Immature natural killer cell (primary cell): Measurements from ENCODE around the gene PLEKHH1. TPM values are rescaled to one million over a fixed set of nuclear protein-coding genes. Genes with fewer than 3 reads are reported as not detected.
"Not testable (repeated sequence)": the region's sequence is repeated elsewhere in the genome, so short reads cannot be mapped to it uniquely, and the experiment has no call there.

Experiments
- DNase-seq, 3 donors: peaks; one replicate each; pipeline ENCODE4 v3.0.0; 2022; ENCODE audit warnings: mixed read lengths in 1 of 3
- H3K27ac Mint-ChIP-seq, 6 donors: one replicate each; pipeline ENCODE4 v1.8.0; 2020; ENCODE audit warnings: mixed read lengths in 6 of 6, mild to moderate bottlenecking in 5 of 6, inconsistent platforms in 4 of 6, moderate library complexity in 3 of 6
- H3K27me3 Mint-ChIP-seq, 3 donors: one replicate each; pipeline ENCODE4 v1.8.0; 2020 to 2021; ENCODE audit warnings: low read depth in 3 of 3, mild to moderate bottlenecking in 3 of 3, mixed read lengths in 3 of 3, moderate library complexity in 3 of 3, inconsistent platforms in 1 of 3
- H3K36me3 Mint-ChIP-seq, 3 donors: one replicate each; pipeline ENCODE4 v1.8.0; 2020; ENCODE audit warnings: mixed read lengths in 3 of 3, inconsistent platforms in 2 of 3, mild to moderate bottlenecking in 2 of 3
- H3K4me1 Mint-ChIP-seq, 2 donors: one replicate each; pipeline ENCODE4 v1.8.0; 2020; ENCODE audit warnings: inconsistent platforms in 2 of 2, mild to moderate bottlenecking in 2 of 2, mixed read lengths in 2 of 2, moderate library complexity in 1 of 2
- H3K4me3 Mint-ChIP-seq, 5 donors: one replicate each; pipeline ENCODE4 v1.8.0; 2020; ENCODE audit warnings: mild to moderate bottlenecking in 5 of 5, mixed read lengths in 5 of 5, inconsistent platforms in 3 of 5, moderate library complexity in 3 of 5
- H3K9me3 Mint-ChIP-seq, 6 donors: one replicate each; pipeline ENCODE4 v1.8.0; 2020; ENCODE audit warnings: mild to moderate bottlenecking in 6 of 6, mixed read lengths in 6 of 6, inconsistent platforms in 4 of 6, moderate library complexity in 3 of 6
- polyA plus RNA-seq, 3 donors: library from polyadenylated mRNA; unstranded; fragments of 300-500 nt; fragmentation: Illumina TruSeq; gene quantifications; one replicate each; pipeline ENCODE4 v1.2.3, GENCODE V29; 2021

PLEKHH1 gene
- polyA plus RNA-seq, 3 donors from 2014 or later = 0.22 TPM; not detected in 2

- H3K9me3 Mint-ChIP-seq = no peaks in the 10 kb centered on the region
- peak within 1 kb of the TSS; percentile 90 to 100 (median 98) for H3K4me3 Mint-ChIP-seq
- peaks cover 5 to 6% (median 6%) of the 10 kb centered on the region in 3 donors for H3K27me3 Mint-ChIP-seq
- H3K36me3 Mint-ChIP-seq = peaks cover 0 to 4% (median 0%) of the 10 kb centered on the region in 3 donors
- DNase-seq = peak; percentile 95
- peaks cover 33 to 49% of the 10 kb centered on the region in 2 donors for H3K4me1 Mint-ChIP-seq
- H3K27ac Mint-ChIP-seq = peak within 1 kb of the TSS; percentile 88 to 98 (median 96)
Measured at GRCh38 chr14:67599698-67600561, 66.8 kb downstream of the PLEKHH1 start, which contains the start of gene PIGH. Gene PIGH (minus strand): TSS chr14:67600268. CDS start chr14:67600203, 65 bp downstream.

GRCh38 chr14:67600562-67600974 lies 67.5 kb downstream of the PLEKHH1 start:
- H3K9me3 Mint-ChIP-seq, DNase-seq, H3K27me3 Mint-ChIP-seq, H3K36me3 Mint-ChIP-seq: not testable (repeated sequence)
- peak overlapping the region; percentile 90 to 100 (median 98) for H3K4me3 Mint-ChIP-seq
- H3K4me1 Mint-ChIP-seq = peaks cover 30 to 44% of the 10 kb centered on the region in 2 donors
- H3K27ac Mint-ChIP-seq = peak overlapping the region; percentile 88 to 98 (median 96)

- peak overlapping the region in 4 of 6 donors; percentile 23 to 96 (median 69) for H3K27ac Mint-ChIP-seq
- peaks cover 5 to 6% (median 6%) of the 10 kb centered on the region in 3 donors for H3K27me3 Mint-ChIP-seq
- peak overlapping the region in 2 of 5 donors; percentile 25 to 37 for H3K4me3 Mint-ChIP-seq
- no peak for DNase-seq
- H3K36me3 Mint-ChIP-seq = no peaks in the 10 kb centered on the region
- peaks cover 28 to 37% of the 10 kb centered on the region in 2 donors for H3K4me1 Mint-ChIP-seq
- H3K9me3 Mint-ChIP-seq = no peaks in the 10 kb centered on the region
Measured at GRCh38 chr14:67602076-67602475, 69.0 kb downstream of the PLEKHH1 start.

- Mint-ChIP-seq H3K4me3 (no peak overlapping the region), H3K27ac (peak overlapping the region in 1 of 6 donors; percentile 32), H3K27me3 (peaks cover 5 to 6% (median 6%) of the 10 kb centered on the region in 3 donors), H3K9me3 (no peaks in the 10 kb centered on the region), H3K4me1 (peaks cover 22 to 28% of the 10 kb centered on the region in 2 donors), H3K36me3 (no peaks in the 10 kb centered on the region)
- no peak for DNase-seq
Measured at GRCh38 chr14:67602995-67603545, 70.0 kb downstream of the PLEKHH1 start.

GRCh38 chr14:67607646-67608045 lies 74.6 kb downstream of the PLEKHH1 start:
- H3K4me1 Mint-ChIP-seq = no peaks in the 10 kb centered on the region
- H3K9me3 Mint-ChIP-seq = no peaks in the 10 kb centered on the region
- H3K27me3 Mint-ChIP-seq = peaks cover 2 to 10% (median 9%) of the 10 kb centered on the region in 3 donors
- no peaks in the 10 kb centered on the region for H3K36me3 Mint-ChIP-seq
- H3K4me3 Mint-ChIP-seq = no peak overlapping the region
- no peak overlapping the region for H3K27ac Mint-ChIP-seq
- no peak for DNase-seq

GRCh38 chr14:67609642-67610310 lies 76.7 kb downstream of the PLEKHH1 start:
- no peak for DNase-seq
- no peaks in the 10 kb centered on the region for H3K9me3 Mint-ChIP-seq
- no peaks in the 10 kb centered on the region for H3K36me3 Mint-ChIP-seq
- no peaks in the 10 kb centered on the region for H3K4me1 Mint-ChIP-seq
- H3K4me3 Mint-ChIP-seq = no peak overlapping the region
- peaks cover 2 to 19% (median 10%) of the 10 kb centered on the region in 3 donors for H3K27me3 Mint-ChIP-seq
- H3K27ac Mint-ChIP-seq = no peak overlapping the region

GRCh38 chr14:67610491-67610890 lies 77.4 kb downstream of the PLEKHH1 start:
- no peaks in the 10 kb centered on the region for H3K9me3 Mint-ChIP-seq
- H3K4me3 Mint-ChIP-seq = no peak overlapping the region
- H3K27me3 Mint-ChIP-seq = peaks cover 6 to 19% (median 10%) of the 10 kb centered on the region in 3 donors
- H3K36me3 Mint-ChIP-seq = no peaks in the 10 kb centered on the region
- H3K27ac Mint-ChIP-seq = no peak overlapping the region
- H3K4me1 Mint-ChIP-seq = no peaks in the 10 kb centered on the region
- no peak for DNase-seq

GRCh38 chr14:67618617-67619063 lies 85.5 kb downstream of the PLEKHH1 start:
- Mint-ChIP-seq H3K36me3 (no peaks in the 10 kb centered on the region), H3K9me3 (no peaks in the 10 kb centered on the region), H3K27me3 (peaks cover 4 to 16% (median 8%) of the 10 kb centered on the region in 3 donors), H3K4me3 (peak overlapping the region; percentile 53 to 93 (median 88)), H3K27ac (peak overlapping the region; percentile 81 to 98 (median 94)), H3K4me1 (peaks cover 21 to 25% of the 10 kb centered on the region in 2 donors)
- peak; percentile 67 to 71 (median 70) for DNase-seq

- peak within 1 kb of the TSS; percentile 85 to 93 (median 88) for H3K4me3 Mint-ChIP-seq
- H3K9me3 Mint-ChIP-seq = no peaks in the 10 kb centered on the region
- DNase-seq = peak; percentile 94 to 95 (median 95)
- H3K4me1 Mint-ChIP-seq = peaks cover 21 to 25% of the 10 kb centered on the region in 2 donors
- H3K27me3 Mint-ChIP-seq = peaks cover 4 to 15% (median 8%) of the 10 kb centered on the region in 3 donors
- no peaks in the 10 kb centered on the region for H3K36me3 Mint-ChIP-seq
- peak within 1 kb of the TSS; percentile 81 to 98 (median 94) for H3K27ac Mint-ChIP-seq
Measured at GRCh38 chr14:67619446-67620216, 86.5 kb downstream of the PLEKHH1 start, which contains the start of gene ARG2. Gene ARG2 (plus strand): TSS chr14:67619920. CDS start chr14:67619978, 58 bp downstream.

GRCh38 chr14:67620217-67620785 lies 87.2 kb downstream of the PLEKHH1 start:
- Mint-ChIP-seq H3K4me1 (peaks cover 21 to 25% of the 10 kb centered on the region in 2 donors), H3K36me3 (no peaks in the 10 kb centered on the region), H3K27ac (peak overlapping the region in 5 of 6 donors; percentile 50 to 97 (median 88)), H3K9me3 (no peaks in the 10 kb centered on the region), H3K4me3 (peak overlapping the region; percentile 85 to 93 (median 88)), H3K27me3 (peaks cover 2 to 15% (median 8%) of the 10 kb centered on the region in 3 donors)
- no peak for DNase-seq

- Mint-ChIP-seq H3K9me3 (no peaks in the 10 kb centered on the region), H3K27me3 (peaks cover 2 to 15% (median 8%) of the 10 kb centered on the region in 3 donors), H3K4me3 (no peak overlapping the region), H3K4me1 (peaks cover 21 to 25% of the 10 kb centered on the region in 2 donors), H3K36me3 (no peaks in the 10 kb centered on the region), H3K27ac (peak overlapping the region in 1 of 6 donors; percentile 7)
- no peak for DNase-seq
Measured at GRCh38 chr14:67622675-67623074, 89.6 kb downstream of the PLEKHH1 start.

GRCh38 chr14:67623114-67623513 lies 90.0 kb downstream of the PLEKHH1 start:
- no peak overlapping the region for H3K4me3 Mint-ChIP-seq
- H3K27me3 Mint-ChIP-seq = peaks cover 2 to 15% (median 8%) of the 10 kb centered on the region in 3 donors
- H3K36me3 Mint-ChIP-seq = no peaks in the 10 kb centered on the region
- no peaks in the 10 kb centered on the region for H3K9me3 Mint-ChIP-seq
- no peak for DNase-seq
- peaks cover 20 to 25% of the 10 kb centered on the region in 2 donors for H3K4me1 Mint-ChIP-seq
- H3K27ac Mint-ChIP-seq = no peak overlapping the region
